Epidermal melanocyte (primary cell): ENCODE results near the gene CTNNBL1.
"Not testable (repeated sequence)": the region's sequence is repeated elsewhere in the genome, so short reads cannot be mapped to it uniquely, and the experiment has no call there.

Source experiments
- DNase-seq: peaks from one replicate; pipeline ENCODE4 v3.0.0; 2011; ENCODE audit warnings: low spot score; ENCODE audit not compliant: insufficient read length

CTNNBL1 gene

DNA sequence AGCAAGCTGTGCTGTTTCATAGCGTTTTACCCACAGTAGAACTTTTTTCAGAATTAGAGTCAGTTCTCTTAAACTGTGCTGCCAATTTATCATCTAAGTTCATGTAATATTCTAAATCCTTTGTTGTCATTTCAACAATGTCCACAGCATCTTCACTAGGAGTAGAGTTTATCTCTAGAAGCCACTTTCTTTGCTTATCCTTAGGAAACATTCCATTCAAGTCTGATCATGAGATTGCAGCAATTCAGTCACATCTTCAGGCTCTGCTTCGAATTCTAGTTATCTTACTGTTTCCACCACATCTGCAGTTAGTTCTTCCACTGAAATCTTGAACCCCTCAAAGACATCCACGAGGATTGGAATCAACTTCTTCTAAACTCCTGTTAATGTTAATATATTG lies 12.5 kb downstream of the CTNNBL1 start:
- DNase-seq: no peak

DNA sequence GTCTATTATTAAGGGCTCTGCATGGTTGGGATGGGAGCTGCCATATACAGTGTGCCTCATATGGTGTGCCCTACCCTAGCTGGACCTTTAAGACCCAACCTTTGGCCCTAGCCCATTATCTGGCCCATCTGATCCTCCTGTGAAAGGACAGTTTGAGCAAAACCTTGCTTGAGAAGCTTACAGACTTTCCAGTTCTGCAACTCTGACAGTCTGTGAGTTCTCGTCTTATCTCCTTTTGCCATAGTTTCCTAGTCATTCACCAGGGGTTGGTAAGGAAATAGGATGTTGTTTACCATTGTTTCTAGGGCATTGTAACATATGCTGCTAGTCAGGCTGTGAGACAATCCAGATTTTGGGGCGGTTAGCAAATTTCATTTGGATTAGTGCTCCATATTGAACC lies 17.2 kb downstream of the CTNNBL1 start:
- no peak for DNase-seq

DNA sequence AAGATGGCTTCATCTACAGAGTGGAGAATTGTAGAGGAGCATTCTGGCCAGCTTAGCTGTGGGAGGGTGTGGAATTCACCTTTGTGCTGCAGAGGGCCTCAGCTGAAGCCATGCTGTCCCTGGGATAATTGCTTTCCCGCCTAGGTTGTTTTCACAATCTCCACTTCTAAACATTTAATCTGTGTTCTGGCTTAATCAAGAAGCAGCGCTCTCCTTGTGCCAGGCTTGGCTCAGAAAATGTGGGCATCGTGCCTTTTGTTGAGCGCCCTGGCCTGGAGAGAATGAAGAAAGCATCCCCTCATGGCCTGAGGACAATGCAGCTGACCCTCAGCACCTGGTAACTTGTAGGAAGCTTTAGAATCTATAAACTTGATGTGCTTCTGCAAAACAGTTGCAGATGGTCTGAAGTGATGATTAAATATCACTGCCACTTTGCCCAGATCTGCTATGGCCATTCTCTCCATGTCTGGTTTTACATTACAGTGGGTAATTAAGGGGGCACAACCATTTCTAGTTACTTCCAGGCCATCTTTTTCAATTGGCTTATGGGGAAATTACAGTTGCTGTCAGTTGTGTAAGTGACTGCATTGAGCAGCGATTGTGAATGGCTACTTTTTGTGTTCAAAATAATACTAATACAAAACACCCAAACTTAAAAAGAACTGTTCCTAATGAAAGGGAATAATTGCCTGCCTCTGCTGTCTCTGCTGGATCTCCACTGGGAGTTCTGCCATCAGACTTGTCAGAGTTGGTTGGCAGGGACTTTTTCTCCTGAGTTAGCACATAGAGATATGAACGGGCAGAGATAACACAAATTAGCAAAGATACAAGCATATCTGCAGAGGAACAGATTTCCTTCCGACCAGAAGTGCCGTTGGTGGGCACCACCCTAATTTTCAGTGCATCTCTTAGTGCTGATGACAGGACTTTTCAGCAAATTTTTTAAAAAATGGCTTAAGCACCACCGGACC lies 18.4 kb downstream of the CTNNBL1 start:
- no peak for DNase-seq

DNA sequence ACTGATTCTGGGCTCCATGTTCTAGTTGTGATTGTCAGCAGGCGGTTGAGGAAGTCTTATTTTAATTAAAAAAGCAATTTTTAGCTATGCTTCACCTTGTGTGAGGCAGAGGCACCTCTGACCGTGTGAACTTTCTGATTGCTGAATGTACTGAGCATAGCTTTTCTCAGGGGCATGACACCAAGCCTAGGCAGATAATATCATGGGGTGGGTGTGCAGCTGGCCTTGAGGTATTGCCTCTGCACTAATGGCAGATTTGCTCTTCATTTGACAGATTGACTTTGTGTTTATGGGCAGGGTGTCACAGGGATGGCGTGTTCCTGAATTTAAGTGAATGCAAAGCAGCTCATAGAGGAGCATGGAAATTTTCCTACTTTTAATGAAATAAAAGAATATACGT lies 19.6 kb downstream of the CTNNBL1 start:
- no peak for DNase-seq

DNA sequence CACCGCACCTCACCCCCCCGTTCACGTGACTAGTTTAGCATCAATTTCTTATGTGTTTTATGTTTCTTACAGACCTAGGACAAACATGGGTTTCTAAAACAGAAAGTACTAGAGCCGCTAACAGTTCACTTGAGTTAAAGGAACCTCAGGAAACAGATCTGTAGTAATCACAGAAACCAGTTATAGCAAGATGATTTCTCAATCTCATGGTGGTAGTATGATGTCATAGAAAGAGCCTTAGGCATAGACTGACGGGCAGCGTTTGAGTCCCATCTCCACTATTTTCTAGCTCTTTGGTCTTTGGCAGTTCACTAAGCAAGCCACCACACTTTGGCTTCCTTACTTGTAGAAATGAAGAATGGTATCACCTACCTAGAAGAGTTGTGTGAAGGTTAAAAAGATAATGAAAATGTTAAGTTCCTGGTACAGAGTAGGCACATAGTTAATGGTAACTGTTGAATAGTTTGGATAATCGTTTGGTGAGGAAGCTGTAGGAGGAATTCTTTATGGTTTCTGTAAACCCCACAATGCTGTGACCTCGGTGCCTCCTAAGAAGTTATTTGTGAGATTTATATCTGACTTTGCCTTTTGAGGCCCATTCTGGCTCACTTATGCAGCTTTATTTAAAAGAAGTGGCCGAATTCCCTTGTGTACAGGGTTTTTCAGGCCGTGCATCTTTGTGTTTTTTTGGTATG lies 21.3 kb downstream of the CTNNBL1 start:
- DNase-seq: no peak

DNA sequence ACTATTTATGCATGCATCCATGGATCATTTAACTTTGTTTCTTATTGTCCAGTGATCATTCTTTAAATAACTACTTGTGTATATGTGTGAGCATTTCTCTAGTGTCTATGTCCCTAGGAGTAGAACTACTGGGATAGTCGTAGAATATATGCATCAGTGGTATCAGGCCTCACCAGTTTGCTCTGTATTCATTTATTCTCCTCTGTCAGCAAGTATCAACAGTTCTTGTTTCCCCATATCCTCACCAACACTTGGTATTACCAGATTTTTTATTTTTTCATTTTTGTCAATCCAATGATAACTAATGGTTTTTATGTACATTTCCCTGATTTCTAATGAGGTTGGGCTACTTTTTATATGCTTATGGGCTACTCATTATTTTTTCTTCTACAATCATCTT lies 27.9 kb downstream of the CTNNBL1 start:
- DNase-seq: no peak

DNA sequence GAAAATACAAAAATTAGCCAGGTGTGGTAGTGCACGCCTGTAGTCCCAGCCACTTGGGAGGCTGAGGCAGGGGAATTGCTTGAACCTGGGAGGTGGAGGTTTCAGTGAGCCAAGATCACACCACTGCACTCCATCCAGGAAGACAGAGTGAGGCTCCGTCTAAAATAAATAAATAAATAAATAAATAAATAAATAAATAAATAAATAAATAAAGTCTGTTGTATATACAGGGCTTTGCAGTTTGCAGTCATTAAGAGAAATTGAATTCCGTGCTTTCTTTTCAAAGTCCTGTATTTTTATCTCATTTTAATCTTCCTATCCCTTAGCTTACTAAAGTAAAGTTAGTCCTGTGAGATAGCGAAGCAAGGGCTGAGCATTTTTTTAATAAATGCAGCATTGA lies 28.5 kb downstream of the CTNNBL1 start:
- not testable (repeated sequence) for DNase-seq

DNA sequence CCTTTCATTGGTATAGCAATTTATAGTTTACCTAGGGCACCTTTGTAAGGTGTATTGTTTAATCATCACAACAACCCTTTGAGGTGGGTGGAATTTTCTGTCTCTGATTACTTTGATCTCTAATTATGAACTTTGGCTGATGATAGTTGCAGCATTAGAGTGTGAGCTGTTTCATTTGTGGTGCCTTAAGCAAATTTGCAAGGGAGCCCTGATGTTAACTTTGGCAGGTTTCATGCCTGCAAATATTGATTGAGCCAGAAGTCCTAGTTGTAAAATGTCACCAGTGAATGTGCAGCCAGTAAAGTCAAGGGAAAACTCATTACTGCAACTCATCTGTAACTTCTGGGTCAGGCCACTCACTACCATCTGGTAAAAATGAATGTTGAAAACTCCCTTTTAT lies 29.8 kb downstream of the CTNNBL1 start:
- no peak for DNase-seq

DNA sequence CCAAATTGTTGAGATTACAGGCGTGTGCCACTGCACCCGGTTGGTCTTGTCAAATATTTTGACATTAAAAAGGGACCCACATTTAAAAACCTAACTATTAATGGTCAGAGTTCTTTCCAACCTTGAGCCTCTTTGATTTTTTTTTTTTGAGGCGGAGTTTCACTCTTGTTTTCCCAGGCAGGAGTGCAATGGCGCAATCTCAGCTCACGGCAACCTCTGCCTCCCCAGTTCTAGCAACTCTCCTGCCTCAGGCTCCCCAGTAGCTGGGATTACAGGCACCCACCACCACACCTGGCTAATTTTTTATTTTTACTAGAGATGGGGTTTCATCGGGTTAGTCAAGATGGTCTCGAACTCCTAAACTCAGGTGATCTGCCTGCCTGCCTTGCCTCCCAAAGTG lies 31.3 kb downstream of the CTNNBL1 start:
- DNase-seq: no peak

DNA sequence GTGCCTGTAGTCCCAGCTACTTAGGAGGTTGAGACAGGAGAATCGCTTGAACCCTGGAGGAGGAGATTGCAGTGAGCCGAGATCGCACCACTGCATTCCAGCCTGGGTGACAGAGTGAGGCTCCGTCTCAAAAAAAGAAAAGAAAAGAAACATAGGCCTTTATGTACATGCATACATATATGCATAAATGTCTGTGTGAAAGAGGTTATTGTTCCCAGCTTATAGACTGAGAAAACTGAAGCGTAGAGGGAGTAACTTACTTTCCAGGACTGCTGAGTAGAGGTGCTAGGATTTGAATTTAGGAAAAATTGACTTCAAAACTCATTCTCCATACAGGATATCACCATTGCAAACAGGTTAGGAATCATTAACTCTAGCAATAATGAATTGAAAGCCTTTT lies 32.0 kb downstream of the CTNNBL1 start:
- DNase-seq: no peak

DNA sequence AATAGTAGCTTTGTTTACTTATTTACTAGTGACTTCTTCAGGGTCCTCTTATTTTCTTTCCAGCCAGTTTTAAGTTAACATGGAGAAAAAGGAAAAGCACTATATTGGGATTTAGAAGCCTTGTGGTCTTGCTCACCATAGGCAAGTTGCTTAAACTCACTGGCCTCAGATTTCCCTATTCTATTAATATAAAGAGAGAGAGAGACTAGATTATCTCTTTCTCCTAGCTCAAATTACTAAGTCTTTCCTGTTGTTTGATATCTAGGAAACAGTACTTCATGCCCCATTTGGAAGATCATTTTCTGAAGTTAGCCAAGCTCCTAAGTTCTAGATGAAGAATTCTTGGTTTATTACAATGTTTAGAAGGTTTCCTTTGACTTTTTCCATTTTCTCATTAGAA lies 32.5 kb downstream of the CTNNBL1 start:
- DNase-seq: no peak

DNA sequence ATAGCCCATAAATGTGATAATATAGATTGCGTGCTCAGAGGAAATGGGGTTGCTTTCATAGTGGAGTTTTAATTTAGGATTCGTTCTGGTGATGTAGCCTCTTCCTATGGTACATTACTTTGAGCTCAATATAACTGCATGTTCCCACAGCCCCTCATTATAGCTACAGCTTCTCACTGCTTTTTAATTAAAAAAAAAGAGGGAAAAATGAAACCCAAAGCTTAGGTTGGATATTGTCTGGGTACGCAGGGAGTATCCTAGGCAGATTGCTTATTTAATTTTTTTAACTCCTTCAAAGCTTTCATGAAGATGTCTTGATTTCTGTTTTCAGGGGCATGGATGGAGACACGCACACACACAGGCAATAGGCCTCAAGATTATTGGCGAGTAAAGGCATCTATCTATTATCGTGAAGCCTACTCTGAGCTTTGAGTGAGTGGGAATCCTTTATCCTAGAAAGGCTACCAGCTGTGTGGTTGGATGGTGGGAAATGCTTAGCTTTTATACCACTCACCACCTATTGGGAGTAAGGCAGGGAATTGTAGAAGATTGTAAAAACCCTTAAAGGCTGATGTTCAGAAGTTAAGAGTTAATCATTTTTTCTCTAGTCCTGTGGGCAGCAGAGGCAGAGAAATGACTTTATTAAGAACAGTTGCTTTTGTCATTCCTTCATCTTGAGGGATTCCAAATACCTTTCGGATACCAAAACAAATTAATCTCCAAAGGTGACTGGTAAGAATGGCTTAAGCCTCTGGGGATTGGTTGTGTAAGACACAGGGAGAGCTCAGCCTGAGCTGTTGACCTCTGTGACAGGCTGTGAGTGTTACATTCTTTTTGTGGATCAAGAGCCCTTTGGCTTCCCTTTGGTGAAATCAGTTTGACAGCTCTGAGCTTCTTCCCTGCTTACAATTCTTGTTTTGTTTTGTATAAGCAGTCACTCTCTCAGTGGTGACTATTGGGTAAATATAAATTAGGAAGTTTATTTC lies 33.4 kb downstream of the CTNNBL1 start:
- no peak for DNase-seq

DNA sequence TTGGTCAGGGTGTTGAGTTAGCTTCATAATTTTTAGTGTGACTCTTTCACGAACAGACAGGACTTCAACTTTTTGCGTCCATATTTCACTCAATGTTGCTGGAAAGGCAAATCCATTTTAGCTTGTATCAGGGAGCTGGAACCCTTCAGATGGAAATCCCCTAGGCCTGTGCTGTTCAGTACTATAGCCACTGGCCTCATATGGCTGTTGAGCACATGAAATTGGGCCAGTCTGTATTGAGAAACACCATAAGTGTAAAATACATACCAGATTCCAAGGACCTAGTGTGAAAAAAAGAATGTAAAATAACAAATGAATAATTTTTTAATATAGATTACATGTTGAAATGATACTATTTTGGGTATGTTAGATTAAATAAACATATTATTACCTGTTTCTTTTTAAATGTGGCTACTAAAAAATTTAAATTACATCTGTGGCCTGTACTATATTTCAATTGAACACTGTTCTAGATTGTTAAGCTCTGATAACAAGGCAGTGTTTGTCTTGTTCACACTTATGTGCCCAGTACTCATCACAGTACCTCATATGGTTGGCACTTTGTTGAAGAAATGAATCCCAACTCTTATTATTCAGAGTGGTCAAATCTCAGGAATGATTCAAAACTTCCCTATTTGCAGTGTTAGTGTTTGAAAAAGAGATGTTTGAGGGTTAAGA lies 34.3 kb downstream of the CTNNBL1 start:
- DNase-seq: no peak

DNA sequence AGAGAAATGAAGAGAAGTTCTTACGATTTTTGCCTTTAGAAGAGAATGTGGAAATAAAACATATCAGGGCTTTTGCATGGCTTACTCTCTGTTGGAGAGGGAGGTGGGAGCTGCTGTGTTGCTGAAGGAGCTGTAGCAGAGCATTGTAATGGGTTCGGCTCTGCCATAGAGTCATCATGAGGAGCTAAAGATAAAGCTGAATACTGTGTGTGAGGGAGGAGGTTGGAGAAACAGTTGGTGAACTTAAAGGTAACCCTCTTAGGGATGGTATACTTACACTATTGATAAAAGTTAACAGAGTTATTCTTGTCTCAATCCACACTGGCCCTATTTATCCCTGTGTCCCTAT lies 34.8 kb downstream of the CTNNBL1 start:
- DNase-seq: no peak

DNA sequence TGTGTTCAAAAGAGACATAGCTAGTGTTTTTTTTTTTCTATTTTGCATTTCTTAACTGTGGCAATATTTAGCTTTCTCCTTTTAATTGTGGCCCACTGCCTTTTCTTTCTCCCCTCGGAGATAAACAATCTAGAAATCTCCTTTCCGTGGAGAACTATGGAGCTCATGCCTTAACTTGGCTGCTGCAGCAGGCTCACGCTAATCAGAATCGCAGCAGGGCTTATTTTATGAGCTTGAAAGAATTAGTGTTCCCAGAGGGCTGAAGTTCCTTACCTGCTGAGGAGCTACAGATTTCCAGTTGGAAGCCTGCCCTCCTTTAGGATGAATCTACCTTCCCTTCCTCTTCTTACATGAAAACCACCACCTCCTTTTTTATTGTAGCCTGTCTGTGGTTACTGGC lies 35.6 kb downstream of the CTNNBL1 start:
- DNase-seq: no peak

DNA sequence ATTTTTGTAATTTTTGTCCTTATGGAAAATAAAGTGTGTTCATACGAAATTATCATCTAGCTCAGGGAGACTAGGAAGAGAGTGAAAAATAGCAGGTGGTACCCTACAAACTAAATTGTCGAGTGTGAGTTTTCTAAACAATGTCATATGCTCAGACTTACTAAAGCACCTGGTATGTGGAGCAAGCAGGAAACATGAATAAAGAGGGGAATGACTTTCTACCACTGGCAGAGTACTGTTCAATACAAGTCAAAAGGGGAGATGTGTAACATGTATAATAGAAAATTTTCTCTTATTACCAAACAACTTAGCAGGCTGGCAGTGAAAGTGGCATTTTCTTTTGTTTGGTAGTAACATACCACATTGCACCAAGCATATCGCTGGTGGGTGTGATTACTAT lies 36.1 kb downstream of the CTNNBL1 start:
- DNase-seq: no peak

DNA sequence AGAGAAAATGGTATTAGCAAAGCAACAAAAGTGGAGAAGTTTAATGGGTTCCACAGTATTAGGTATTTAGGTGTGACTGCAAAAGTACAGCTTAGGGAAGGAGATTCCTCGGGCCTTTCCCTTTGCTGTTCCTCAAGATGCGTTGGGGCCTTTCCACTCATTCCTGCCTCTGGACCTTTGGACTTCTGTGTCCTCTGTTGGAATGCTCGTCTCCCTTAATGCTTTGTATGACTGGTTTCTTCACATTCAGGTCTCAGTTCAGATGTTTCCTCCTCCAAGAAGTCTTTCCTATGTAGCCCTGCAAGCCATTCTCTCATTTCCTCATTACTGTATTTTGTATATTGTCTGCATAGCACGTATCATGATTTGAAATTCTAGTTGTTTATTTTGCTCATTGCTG lies 39.6 kb downstream of the CTNNBL1 start:
- no peak for DNase-seq

DNA sequence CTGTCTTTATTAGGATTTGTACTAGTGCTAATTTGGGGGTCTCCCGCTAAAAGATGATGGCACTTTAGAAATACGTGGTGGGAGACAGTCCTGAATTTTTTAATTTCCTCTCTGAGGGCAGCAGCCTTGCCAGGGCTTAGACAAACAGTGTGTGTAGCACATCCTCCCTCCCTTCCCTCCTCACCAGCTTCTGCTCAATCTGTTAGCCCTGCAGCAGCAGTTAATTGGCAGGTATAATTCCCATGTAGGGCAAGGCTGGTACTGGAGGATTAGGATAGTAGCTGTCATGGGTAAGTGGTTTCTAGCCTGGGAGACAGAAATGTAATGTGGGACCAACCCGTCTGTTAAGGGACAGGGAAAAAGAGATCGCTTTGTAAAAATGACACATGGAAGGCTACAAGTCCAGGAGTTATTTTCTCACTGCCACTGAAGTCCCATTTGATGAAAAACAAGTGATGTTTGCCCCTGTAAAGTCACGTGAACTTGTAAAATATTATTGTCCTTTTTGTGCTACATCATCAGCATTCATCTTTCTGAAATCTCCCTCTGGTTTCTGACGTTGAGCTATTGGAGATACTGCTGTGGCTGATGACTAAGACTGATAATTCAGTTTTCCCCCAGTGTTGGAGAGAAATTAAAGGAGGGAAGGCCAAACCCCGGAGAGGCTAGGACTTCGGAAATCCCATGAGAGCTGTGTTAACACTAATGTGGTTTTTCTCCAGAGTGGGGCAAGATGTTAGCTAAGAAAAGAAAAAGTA lies 40.6 kb downstream of the CTNNBL1 start:
- DNase-seq: no peak

DNA sequence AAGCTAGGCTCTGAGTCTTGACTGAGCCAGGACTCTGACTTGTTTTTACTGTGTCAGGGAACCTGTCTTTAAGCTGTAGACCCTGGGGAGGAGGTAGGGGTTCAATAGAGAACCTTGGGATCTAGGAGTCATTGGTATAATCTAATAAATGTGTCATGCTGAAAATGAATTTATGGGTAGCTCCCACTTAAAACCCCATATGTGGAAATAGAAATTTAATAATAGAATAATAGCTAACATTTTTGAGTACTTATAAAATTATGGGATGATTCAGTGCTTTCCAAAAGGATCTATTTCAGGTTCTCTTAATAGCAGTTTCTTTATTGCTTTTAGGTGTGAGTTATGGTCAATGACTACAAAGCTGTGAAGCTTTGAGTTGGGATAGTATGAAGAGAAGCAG lies 41.7 kb downstream of the CTNNBL1 start:
- DNase-seq: no peak

DNA sequence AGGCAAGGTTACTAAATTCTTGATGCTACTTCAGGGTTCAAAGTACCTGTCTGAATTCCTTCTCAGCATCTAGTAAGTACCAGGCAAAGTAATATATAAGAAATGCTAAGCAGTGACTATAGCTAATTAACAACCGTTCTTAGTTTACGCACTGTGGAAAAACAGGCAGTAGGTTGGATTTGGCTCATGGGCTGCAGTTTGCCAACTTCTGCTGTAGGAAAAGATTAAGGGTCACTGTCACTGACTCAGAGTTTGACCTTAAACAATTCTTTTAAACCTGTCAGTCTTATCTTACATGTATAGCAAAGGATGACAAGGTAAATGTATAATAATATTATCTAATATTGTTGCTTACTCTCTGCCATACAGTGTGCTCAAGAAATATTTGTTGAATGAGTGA lies 42.3 kb downstream of the CTNNBL1 start:
- DNase-seq: no peak
